HG02943 (cell line): ENCODE data around the gene BPIFB6.

Source experiments
- ATAC-seq: cut with Tn5 transposase; IDR thresholded peaks from one replicate; pipeline ENCODE4 v1.9.1; 2021; ENCODE audit warnings: mild to moderate bottlenecking, low read depth, moderate library complexity; ENCODE audit not compliant: unreplicated experiment

Gene BPIFB6, protein sequence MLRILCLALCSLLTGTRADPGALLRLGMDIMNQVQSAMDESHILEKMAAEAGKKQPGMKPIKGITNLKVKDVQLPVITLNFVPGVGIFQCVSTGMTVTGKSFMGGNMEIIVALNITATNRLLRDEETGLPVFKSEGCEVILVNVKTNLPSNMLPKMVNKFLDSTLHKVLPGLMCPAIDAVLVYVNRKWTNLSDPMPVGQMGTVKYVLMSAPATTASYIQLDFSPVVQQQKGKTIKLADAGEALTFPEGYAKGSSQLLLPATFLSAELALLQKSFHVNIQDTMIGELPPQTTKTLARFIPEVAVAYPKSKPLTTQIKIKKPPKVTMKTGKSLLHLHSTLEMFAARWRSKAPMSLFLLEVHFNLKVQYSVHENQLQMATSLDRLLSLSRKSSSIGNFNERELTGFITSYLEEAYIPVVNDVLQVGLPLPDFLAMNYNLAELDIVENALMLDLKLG

DNA sequence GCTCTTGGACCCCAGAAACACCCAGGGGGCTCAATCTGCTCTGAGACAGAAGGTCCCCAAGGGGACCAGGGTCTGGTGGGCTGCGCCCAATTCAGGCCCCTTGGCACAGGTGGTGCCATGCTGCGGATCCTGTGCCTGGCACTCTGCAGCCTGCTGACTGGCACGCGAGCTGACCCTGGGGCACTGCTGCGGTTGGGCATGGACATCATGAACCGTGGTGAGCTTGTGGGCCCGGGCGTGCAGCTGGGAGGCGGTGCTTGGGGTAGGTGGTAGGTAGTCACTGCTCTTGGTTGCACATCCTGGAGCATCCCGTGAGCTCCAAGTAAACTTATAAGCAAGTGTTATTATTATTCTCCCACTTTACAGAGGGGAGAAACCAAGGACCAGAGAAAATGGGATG, at the start of gene BPIFB6:
TSS of gene BPIFB6 (plus strand) at position 118 of the 400 bp plus-strand sequence. CDS start at position 118, 0 bp downstream.
- ATAC-seq: no peak

DNA sequence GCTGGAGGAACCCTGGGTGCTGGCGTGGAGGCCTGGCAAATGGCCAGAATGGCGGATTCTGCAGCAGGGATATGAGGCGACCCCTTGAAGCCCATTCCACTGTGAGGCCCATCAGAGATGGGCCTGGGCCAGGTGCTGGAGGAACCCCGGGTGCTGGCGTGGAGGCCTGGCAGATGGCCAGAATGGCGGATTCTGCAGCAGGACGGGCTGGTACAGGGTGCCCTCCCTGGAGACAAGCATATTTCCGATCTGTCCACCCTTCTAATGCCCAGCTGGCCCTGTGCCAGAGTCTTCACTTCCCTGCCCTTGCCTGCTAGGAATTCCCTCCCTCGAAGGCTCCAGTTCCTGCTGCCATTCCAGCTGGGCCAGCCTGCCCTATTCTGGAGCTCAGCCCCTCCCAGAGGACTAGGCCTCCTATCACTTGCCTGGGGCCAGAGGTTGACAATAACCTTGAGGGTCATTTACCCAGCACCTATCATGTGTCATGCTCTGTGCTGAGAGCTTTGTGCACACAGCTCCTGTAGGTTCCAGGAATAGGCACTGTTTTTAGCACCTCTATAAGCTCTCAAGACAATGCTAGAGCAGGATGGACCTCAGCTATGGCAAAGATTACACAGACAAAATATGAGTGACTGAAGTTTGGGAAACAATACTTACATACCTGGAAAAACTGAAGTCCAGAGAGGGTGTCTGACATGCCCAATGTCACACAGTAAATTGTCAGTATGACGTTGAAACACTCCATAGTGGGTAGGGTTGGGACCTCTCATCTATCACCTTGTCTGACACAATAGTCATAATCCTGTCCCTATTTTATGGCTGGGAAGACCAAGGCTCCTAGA, 48.6 kb upstream of the BPIFB6 start:
- ATAC-seq: no peak

DNA sequence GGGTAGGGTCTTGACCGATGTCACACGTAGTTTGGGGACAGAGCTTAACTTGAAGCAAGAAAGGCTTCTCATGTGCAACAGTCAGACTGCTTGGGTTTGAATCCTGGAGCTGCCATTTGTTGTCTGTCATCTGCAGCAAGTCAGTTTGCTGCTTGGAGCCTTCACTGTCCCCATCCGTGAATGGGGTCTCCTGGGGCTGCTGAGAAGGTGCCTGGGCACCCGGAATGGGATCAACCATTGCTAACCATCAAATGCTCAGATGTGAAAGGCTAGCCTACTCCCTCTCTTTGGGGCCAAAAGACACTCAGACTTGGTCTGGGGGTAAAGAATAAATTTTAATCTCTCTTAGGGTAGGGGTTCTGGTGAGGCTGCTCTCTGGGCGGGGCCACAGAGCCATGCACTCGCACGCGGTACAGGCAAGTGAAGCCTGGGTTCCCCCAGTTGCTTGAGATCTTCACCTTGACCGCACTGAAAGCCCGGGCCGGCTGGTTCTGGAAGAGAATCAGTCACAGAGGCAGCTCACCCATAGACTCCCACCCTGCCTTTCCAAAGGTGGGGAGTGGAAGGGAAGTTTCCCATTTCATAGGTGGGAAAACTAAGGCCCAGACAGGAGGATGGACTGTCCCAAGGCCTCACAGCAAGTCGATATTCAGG, 47.9 kb upstream of the BPIFB6 start:
- ATAC-seq: no peak

DNA sequence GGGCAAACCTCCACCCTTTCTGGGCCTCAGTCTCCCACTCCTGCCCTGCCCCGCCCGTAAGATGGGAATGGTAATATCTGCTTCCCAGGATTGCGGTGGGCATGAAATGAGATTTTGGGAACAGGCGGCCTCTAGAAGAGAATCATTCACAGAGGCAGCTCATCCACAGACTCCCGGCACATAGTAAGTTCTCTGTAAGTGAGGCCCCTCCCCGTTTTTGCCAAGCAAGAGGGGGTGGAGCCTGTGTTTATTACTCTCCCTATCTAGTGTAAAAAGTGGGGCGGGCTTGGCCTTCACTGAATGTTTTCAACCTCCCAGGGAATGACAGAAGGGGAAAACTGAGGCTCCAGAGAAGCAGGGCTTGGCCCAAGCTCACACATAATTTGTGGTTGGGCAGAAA, 47.3 kb upstream of the BPIFB6 start:
- ATAC-seq: no peak

DNA sequence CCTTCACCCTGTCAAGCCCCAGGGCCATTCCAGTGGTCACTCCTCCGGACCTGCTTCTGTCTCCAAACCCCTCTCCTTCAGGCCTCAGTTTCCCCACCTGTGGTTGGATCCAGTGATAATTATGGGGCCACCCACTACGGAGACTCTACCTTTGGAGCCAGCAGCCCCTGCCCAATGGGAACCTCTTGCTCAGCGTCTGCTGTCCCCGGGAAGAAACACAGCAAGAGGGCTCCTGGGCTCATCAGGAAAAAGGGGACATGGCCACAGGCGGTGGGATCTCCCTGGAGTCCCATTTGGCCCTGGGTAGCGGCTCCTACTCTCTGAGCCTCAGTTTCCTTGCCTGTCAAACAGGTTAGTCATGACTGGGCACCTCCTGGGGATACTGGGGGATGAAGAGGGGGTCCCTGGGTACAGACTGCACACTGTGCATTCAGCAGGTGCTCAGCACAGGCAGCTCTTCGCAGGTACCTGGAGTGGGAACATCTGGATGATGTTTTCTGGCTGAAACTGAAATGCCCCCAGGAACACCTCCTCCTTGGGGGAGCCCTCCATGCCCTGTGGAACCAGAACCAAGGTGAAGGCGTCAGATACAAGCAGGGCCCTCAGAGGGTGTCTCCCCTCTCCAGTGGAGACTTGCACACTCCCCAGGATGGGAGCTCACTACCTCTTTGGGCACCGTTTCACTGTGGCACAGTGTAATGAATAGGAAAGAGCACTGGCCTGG, 46.7 kb upstream of the BPIFB6 start:
- ATAC-seq: no peak

DNA sequence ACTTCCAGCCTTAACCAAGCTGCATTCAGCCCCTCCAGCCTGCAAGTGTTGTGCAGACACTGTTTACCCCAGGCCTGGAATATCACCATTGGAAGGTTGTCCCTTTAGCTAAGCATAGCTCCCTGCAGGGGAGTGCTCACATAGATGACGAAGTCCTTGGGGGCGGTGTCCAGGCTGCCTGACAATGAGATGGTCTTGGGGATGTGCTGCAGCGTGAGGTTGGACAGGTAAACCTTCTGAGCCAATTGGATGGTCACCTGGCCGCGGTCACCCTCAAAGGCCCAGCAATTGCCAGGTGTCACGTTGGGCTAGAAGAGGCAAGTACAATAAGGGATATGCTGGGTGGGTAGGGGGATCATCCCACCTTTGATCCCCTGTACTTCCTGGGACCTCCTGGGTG, 45.9 kb upstream of the BPIFB6 start:
- ATAC-seq: no peak

DNA sequence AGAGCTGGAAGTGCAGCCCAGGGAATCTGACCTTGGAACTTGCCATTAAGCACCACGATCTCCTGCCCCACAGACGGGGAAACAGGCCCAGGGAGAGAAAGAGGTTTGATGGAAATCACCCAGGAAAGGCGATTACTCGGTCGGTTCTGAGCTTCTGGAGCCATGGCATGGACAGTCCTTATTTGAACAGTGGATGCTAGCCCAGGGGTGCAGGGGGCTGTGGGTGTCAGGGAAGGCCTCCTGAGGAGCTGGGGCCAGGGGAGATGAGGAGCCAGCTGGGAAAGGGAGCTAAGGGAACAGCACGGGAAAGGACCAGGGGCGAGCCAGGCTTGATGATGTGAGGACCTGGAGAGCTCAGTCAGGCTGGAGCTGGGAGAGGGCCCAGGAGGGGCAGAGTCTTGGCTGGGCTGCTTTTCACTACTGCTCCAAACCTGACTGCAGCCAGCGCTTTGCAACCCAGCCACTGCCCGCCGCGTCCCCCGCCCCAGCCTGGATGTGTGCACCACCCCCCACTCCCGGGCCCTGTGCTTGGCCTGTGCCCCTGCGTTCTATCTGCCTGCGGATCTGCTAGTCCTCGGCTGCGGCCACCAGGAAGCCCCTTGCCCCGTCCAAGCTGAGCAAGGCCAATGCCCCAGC, 45.0 kb upstream of the BPIFB6 start:
- ATAC-seq: no peak

DNA sequence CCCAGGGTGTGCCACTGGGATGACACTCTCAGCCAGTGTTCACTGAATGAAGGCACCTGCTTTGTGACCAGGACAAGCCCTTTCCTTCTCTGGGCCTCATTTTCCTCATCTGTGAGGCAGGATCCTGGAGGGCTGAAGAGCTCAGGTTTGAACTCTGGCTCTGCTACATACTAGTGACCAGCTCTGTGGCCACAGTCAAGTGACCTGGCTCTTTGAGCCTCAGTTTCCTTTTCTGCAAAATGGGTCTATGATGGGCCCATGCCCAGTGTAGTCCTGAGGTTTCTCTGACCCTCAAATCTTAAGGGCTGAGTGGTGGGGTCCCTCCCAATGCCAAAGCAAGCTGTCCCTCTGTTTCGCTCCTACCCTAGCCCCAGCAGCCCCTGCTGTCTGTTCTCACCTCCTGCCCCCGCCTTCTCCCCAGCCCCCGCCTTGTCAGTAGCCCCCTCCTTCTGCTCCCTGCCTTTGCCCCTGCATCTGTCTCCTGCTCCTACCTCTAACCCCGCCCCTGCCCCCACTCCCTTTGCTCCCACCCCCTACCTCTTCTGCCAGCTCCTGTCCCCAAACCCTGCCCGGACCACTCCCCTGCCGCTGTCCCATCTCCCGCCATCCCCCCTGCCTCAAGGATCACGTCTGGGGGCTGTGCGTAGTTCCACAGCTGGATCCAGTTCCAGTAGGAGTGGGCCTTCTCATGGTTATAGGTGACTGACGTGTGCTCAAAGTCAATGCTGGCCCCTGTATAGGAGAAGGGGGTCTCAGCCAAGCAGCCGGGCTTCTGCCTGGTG, 44.2 kb upstream of the BPIFB6 start:
- ATAC-seq: no peak

DNA sequence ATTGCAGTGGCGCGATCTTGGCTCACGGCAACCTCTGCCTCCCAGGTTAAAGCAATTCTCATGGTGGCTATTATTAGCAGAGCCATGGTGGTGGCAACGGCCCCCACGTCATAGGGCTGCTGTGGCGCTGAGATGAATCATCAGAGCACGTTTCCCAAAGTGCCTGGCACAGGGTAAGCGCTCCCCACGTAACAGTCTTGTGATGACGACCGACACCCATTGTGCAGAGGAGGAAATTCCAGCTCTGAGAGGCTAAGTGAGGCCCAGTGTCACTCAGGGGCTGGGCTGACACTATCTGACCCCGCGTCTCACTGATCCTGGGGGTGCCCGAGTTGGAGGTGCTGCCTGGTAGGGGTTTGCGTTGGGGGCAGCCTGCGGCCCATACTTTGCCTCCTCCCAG, 43.4 kb upstream of the BPIFB6 start:
- ATAC-seq: no peak

DNA sequence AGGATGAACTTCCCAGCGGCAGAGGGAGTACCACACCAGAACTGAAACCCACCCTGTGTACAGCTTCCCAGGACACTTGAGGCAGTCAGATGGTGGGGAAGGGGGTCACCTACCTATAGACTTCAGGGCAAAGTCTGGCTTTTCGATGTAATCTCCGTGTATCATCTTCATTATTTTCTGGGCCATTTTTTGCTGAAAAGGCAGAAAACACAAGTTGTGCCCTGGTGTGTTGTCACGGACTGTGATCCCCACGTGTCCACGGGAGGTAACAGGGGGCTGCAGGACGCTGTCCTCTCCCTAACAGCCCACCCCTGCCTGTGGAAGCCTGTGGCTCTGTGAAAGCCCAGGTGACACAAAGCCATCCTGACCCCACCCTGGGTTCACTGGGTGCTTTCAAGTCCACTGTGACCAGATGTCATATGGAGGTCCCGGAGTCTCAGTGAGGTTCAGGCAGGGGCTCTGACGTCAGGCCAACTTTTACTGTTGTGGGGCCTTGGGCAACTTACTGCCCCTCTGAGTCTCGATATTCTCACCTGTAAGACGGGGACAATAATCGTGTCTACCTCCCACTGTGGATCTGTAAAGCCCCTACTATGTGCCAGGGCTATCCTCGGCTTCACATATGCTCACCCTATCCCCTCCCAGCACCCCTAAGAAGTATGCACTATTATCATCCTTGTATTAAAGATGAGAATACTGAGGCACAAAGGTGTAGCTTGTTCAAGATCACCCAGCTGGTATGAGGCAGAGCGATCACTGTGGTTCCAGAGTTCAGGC, 41.8 kb upstream of the BPIFB6 start:
- ATAC-seq: no peak

DNA sequence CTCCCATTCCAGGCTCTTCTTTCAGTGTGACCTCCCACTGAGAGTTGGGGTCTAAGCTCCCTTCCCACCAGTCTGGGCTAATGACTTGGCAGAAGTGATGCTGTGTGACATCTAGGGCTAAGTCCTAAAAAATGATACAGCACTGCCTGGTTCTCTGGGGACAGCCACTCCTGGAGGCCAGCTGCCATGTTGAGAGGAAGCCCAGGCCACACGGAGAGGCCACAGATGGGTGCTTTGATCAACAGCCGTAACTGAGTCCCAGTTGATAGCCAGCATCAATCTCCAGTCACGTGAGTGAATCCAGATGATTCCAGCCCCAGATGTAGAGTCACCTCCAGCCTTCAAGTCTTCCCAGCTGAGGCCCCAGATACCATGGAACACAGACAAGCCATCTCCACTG, 41.0 kb upstream of the BPIFB6 start:
- ATAC-seq: no peak

DNA sequence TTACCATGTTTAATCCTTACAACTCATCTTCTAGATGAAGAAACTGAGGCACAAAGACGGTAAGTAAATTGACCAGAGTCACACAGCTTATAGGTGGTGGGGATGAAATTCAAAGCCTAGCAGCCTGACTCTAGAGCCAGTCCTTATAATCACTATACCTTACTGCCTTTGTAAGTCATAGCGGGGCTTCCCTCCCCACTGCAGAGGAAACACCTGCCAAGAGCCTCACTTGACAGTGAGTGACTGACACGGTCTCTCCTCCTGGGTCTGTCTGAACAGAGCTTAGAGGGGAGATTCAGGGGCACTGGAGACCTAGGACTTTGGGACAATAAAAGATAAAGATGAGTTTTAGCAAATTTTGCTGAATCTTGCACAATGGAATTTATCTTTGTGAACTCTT, 40.1 kb upstream of the BPIFB6 start:
- no peak for ATAC-seq

DNA sequence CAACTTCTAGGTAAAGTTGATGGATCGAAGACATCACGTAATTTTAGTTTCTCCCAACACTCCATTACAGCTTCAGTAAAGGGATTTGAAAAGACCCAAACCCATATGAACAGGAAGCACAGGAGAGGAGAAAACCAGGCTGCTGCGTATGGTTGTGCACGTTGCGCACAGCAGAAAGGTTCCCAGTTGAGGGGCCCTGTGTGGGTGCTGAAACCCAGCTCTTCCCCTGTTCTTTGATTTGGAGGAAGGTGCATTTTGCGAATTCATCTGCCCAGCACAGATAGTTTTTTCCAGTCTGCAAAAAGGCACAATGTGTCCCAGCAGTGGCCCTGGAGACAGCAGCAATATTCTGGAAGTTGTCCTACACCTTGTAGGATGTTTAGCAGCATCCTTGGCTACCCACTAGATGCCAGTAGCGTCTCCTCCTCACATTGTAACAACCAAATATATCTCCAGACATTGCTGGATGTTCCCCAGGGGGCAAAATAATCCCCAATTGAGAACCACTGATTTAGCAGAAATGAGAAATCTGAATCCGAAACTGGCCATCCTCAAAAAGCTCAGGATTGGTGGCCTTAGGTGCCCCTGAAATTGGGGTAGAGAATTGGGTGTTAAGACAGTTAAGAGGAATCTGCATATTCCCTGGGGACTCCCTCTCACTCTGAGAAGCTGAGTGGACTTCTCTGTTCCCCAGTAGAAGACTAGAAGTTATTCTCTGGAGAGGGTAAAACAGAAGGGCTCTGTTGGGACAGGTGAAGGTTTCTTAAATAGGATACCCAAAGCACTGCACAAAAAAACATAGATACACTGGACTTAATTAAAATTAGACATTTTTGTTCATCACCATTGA, 39.4 kb upstream of the BPIFB6 start:
- no peak for ATAC-seq

DNA sequence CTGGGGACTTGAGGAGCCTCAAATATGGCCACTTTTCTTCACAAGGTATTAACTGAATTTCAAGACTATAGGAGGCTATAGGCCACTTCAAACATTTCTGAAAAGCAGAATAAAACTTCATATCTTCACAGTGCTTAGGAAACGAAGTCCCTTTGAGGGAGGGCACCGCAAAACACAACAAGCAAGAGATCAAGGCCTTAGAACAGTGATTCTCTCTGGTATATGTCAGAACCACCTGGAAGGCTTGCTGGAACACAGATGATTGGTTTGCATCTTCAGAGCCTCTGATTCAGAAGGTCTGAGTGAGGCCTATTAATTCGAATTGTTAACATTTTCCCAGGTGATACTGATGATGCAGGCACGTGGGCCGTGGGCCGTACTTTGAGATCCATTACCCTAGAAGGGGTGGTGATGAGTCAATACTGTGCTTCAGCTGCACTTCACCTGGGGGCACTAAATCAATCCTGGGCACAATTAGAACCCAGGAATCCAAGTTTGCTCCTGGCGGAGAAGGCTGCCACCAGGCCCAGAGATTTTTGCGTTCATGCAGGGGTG, 37.9 kb upstream of the BPIFB6 start:
- no peak for ATAC-seq

DNA sequence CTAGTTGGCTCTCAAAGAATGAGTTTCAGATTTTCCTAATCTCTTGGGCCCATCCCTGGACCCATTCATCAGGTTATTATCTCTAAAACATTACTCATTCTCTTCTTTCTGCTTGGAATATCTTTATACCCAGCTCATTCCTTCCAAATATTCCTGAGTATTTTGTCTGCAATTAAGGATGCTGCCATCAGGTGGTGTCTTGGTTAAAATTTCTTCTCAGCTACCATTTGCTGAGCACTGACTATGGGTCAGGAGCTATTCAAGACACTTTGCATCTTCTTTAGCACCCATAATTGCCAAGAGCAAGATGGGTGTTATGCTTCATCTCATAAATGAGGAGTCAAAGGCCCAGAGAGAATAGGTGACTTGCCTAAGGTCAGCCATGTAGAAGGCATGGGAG, 35.6 kb upstream of the BPIFB6 start:
- ATAC-seq: no peak

DNA sequence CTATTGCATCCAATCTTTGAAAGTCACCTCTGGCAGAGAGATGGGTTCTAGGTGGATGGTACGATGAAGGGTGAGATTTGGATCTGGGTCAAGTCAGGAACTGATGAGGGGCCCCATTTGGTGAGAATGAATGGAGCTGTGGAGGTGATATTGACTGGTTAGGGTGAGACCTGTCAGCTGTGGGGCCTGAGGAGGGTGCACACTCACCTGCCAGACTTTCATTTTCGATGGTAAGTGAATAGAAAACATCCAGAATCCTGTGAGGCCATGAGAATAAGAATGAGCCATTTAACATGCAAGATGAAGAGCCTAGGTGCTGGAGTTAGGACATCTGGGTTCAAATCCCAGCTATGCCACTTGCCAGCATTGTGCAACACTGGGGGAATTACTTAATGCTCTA, 34.0 kb upstream of the BPIFB6 start:
- ATAC-seq: no peak

DNA sequence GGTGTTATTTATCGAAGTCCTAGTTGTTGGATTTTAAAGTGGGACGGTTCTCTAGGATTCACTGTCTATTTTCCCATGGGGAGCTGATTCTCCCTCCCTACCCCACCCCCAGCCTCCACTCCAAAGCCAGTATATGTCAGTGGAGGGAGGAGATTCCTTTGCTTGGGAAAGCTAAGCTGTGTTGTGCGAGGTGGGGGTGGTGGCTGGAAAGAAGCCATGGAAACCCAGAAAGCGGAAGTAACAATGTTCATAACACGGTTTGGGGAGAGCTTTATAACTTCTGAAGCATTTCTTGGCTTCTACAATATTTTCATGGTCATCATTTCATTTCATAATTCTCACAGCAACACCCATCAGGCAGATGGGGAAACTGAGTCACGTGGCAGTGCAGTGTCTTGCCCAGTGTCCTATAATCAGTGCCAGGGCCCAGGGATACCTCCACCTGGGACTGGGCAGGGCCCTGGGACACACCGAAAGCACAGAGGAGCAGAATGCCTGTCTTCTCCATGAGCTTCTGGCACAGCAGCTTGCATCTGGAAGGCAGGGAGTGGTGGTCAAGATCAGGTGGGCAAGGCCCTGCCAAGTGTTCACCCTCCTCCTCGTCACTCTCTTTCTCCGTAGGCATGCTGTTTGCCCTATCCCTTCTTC, 31.7 kb upstream of the BPIFB6 start:
- ATAC-seq: no peak
